ENCODE measurements around the gene CYP20A1. TPM values are rescaled to one million over a fixed set of nuclear protein-coding genes. Genes with fewer than 3 reads are reported as not detected.
"Not testable (repeated sequence)": the region's sequence is repeated elsewhere in the genome, so short reads cannot be mapped to it uniquely, and the experiment has no call there.

Gene CYP20A1
- total RNA-seq, 2 experiments from 2014 or later = 18.3 to 22.6 TPM

- no peak for DNase-seq
- Mint-ChIP-seq H3K4me1 (peaks cover 19% of the 10 kb centered on the region), H3K36me3 (peaks cover 2% of the 10 kb centered on the region), H3K27me3 (peaks cover 4% of the 10 kb centered on the region), H3K9me3 (no peaks in the 10 kb centered on the region), H3K27ac (no peak overlapping the region), H3K4me3 (no peak overlapping the region)
- POLR2A ChIA-PET = interaction anchor here (0.8 kb wide), 1 partner anchor 1156 kb away, joined by 3 read pairs; no protein-coding TSS in a partner anchor
- no peak for ATAC-seq (ENCODE audit: low read depth)
These were observed 87.5 kb downstream of the CYP20A1 start for GRCh38 chr2:203326356-203326755.

DNA sequence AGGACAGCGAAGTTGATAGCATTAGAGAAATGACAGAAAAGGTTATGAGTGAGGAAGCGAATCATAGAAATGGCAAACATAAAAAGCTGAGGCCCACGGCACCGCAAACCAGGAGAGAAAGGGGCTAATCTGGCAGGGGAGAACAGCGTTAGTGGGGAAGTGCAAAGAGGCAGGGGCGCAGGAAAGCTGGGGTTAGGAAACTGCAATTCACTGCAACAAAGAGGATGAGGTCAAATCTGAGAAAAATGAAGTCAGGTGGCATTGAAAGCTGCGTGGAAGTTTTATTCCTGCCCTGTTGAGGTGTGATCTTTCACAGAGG lies 88.7 kb downstream of the CYP20A1 start:
- Mint-ChIP-seq H3K4me1 (peaks cover 19% of the 10 kb centered on the region), H3K9me3 (no peaks in the 10 kb centered on the region), H3K36me3 (peaks cover 4% of the 10 kb centered on the region), H3K4me3 (peak overlapping the region; percentile 83), H3K27ac (peak overlapping the region; percentile 74), H3K27me3 (peaks cover 4% of the 10 kb centered on the region)
- DNase-seq (no peak), ATAC-seq (ENCODE audit: low read depth) (no peak)
- POLR2A ChIA-PET = interaction anchor here (2.1 kb wide), 1 partner anchor 88 kb away, joined by 14 read pairs; the partner anchor contains the start of gene CYP20A1

- DNase-seq = peak; percentile 77
- H3K27ac Mint-ChIP-seq = peak within 1 kb of the TSS; percentile 74
- peaks cover 19% of the 10 kb centered on the region for H3K4me1 Mint-ChIP-seq
- H3K4me3 Mint-ChIP-seq = peak within 1 kb of the TSS; percentile 92
- POLR2A ChIA-PET = interaction anchor here (0.6 to 2.1 kb wide), 2 partner anchors 89 to 848 kb away, joined by 7 to 14 read pairs; partner anchors contain the start of gene CYP20A1
- ATAC-seq (ENCODE audit: low read depth) = peak; percentile 58
- H3K27me3 Mint-ChIP-seq = peaks cover 4% of the 10 kb centered on the region
- no peaks in the 10 kb centered on the region for H3K9me3 Mint-ChIP-seq
- H3K36me3 Mint-ChIP-seq = peaks cover 4% of the 10 kb centered on the region
These were observed 89.3 kb downstream of the CYP20A1 start, which contains the start of gene ABI2 for GRCh38 chr2:203327901-203328759. Gene ABI2, plus strand, starts transcription at chr2:203328394. Its CDS starts 121 bp downstream, at chr2:203328515.

GRCh38 chr2:203328760-203329540 lies 90.1 kb downstream of the CYP20A1 start:
- POLR2A ChIA-PET = interaction anchor here (2.1 kb wide), 1 partner anchor 89 kb away, joined by 14 read pairs; the partner anchor contains the start of gene CYP20A1
- peak overlapping the region; percentile 14 for H3K27ac Mint-ChIP-seq
- peaks cover 4% of the 10 kb centered on the region for H3K27me3 Mint-ChIP-seq

GRCh38 chr2:203330434-203330833 lies 91.6 kb downstream of the CYP20A1 start:
- POLR2A ChIA-PET = no interaction called here
- H3K27ac Mint-ChIP-seq = no peak overlapping the region
- peak overlapping the region; percentile 90 for H3K4me3 Mint-ChIP-seq
- H3K36me3 Mint-ChIP-seq = peaks cover 4% of the 10 kb centered on the region
- H3K4me1 Mint-ChIP-seq = peaks cover 19% of the 10 kb centered on the region
- H3K9me3 Mint-ChIP-seq = no peaks in the 10 kb centered on the region
- ATAC-seq (ENCODE audit: low read depth) (no peak), DNase-seq (no peak)
- peaks cover 4% of the 10 kb centered on the region for H3K27me3 Mint-ChIP-seq

More at GRCh38 chr2:203328760-203329540, 90.1 kb downstream of the CYP20A1 start:
- Mint-ChIP-seq H3K9me3 (no peaks in the 10 kb centered on the region), H3K4me3 (peak overlapping the region; percentile 90), H3K4me1 (peaks cover 19% of the 10 kb centered on the region), H3K36me3 (peaks cover 4% of the 10 kb centered on the region)
- DNase-seq (peak; percentile 63), ATAC-seq (ENCODE audit: low read depth) (peak; percentile 56)

DNA sequence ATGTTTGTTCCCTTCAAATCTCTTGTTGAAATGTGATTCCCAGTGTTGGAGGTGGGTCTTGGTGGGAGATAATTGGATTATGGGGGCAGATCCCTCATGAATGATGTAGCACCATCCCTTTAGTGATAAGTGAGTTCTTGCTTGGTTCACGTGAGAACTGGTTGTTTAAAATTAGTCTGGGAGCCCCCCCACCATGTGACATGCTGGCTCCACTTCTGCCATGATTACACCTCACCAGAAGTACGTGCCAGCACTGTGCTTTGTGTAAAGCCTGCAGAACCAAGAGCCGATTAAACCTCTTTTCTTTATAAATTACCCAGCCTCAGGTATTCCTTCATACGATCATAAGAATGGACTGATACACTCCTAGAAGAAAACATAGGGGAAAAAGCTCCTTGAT lies 99.5 kb downstream of the CYP20A1 start:
- POLR2A ChIA-PET = no interaction called here
- peaks cover 23% of the 10 kb centered on the region for H3K36me3 Mint-ChIP-seq
- H3K4me1 Mint-ChIP-seq = peaks cover 2% of the 10 kb centered on the region
- H3K27me3 Mint-ChIP-seq = no peaks in the 10 kb centered on the region
- no peak overlapping the region for H3K27ac Mint-ChIP-seq
- ATAC-seq (ENCODE audit: low read depth) (no peak), DNase-seq (no peak)
- H3K9me3 Mint-ChIP-seq = no peaks in the 10 kb centered on the region
- no peak overlapping the region for H3K4me3 Mint-ChIP-seq

GRCh38 chr2:203340791-203341487 lies 102.1 kb downstream of the CYP20A1 start:
- Mint-ChIP-seq H3K27ac (no peak overlapping the region), H3K36me3 (peaks cover 32% of the 10 kb centered on the region), H3K9me3 (no peaks in the 10 kb centered on the region), H3K4me1 (peaks cover 2% of the 10 kb centered on the region), H3K4me3 (no peak overlapping the region), H3K27me3 (no peaks in the 10 kb centered on the region)
- no peak for ATAC-seq (ENCODE audit: low read depth)
- POLR2A ChIA-PET = no interaction called here
- DNase-seq = no peak

DNA sequence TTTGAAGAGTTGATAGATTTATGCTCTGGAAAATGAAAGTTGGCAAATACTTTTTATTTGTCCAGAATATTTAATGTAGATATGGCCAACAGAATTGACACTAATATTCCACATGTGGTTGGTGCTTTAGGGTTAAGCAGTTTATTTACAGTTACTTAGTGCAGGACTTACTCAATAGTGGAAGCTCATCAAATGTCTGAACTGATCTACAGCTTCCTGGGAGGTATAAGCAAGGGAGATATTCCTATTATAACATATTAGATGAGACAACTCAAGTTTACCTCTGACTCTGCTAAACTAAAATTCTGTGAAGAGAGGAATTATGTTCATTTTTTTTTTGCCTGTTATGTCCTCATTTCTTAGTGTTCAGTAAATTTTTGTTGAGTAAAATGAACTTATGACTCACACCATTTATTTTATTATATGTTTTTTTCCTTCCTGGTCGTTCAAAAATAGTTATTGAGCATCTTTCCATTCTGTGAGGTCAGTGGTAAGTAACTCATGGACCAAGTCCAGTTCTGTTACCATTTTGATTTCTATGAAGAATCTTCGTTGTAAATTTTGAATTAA lies 103.0 kb downstream of the CYP20A1 start:
- peaks cover 33% of the 10 kb centered on the region for H3K36me3 Mint-ChIP-seq
- no peak for DNase-seq
- H3K27ac Mint-ChIP-seq = no peak overlapping the region
- POLR2A ChIA-PET = no interaction called here
- ATAC-seq (ENCODE audit: low read depth) = no peak
- no peaks in the 10 kb centered on the region for H3K27me3 Mint-ChIP-seq
- H3K4me3 Mint-ChIP-seq = no peak overlapping the region
- peaks cover 2% of the 10 kb centered on the region for H3K4me1 Mint-ChIP-seq
- no peaks in the 10 kb centered on the region for H3K9me3 Mint-ChIP-seq

DNA sequence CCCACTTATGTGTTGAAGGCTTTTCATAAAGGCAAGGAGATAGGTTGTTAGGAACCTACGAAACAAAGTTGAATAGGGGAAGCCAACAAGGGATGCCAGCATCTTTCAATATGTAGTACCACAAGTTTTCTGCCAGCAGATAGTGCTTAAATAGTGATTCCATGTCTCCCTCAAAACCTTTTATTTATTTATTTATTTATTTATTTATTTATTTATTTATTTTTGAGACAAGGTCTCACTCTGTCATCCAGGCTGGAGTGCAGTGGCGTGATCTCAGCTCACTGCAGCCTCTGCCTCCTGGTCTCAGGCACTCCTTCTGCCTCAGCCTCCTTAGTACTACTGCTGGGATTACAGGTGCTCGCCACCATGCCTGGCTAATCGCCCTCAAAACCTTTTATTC lies 103.6 kb downstream of the CYP20A1 start:
- H3K27ac Mint-ChIP-seq; H3K4me1 Mint-ChIP-seq; POLR2A ChIA-PET; DNase-seq; H3K27me3 Mint-ChIP-seq; ATAC-seq (ENCODE audit: low read depth); H3K4me3 Mint-ChIP-seq; H3K9me3 Mint-ChIP-seq: not testable (repeated sequence)
- H3K36me3 Mint-ChIP-seq = peaks cover 32% of the 10 kb centered on the region

GRCh38 chr2:203344667-203345066 lies 105.8 kb downstream of the CYP20A1 start:
- no peaks in the 10 kb centered on the region for H3K9me3 Mint-ChIP-seq
- POLR2A ChIA-PET = no interaction called here
- H3K27ac Mint-ChIP-seq = no peak overlapping the region
- H3K36me3 Mint-ChIP-seq = peaks cover 27% of the 10 kb centered on the region
- DNase-seq (no peak), ATAC-seq (ENCODE audit: low read depth) (no peak)
- no peaks in the 10 kb centered on the region for H3K27me3 Mint-ChIP-seq
- no peaks in the 10 kb centered on the region for H3K4me1 Mint-ChIP-seq
- H3K4me3 Mint-ChIP-seq = no peak overlapping the region

DNA sequence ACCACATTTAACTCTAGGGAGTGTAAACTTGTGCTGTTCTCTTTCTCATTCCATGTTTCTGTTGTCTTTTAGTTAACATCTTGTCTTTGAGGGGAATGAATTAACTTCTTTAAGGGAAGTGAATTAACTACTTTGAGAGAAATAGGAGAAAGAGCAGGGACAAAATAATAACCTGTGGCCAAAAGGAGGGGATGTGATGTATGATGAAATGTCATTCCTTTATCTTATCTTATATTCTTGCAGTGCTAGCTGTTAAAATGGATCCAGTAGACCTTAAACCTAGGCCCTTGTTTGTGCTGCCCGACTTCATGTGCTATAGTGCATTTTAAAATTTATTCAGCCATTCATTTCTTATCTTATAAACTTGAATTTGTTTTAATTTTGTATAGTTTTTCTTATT lies 107.8 kb downstream of the CYP20A1 start:
- DNase-seq (no peak), ATAC-seq (ENCODE audit: low read depth) (no peak)
- Mint-ChIP-seq H3K27ac (no peak overlapping the region), H3K4me1 (no peaks in the 10 kb centered on the region), H3K4me3 (no peak overlapping the region), H3K9me3 (no peaks in the 10 kb centered on the region), H3K27me3 (no peaks in the 10 kb centered on the region), H3K36me3 (peaks cover 21% of the 10 kb centered on the region)
- POLR2A ChIA-PET = no interaction called here

DNA sequence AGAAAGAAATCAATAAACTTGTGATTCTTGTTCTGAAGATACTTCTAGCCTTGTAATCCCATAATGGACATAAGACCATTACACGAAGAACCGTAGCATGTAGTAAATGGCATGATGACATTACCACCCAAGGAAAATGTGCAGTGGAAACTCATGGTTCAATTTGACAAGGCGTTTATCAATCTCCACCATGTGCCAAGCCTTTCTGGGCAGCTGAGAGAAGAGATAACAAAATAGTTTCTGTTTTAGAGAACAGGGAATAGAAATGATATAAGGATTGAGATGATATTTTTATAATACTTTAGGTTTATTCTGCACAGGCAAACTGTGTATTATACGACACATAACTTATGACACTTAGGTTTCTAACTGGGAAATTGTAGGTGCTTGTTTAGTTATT lies 108.6 kb downstream of the CYP20A1 start:
- DNase-seq = no peak
- Mint-ChIP-seq H3K9me3 (no peaks in the 10 kb centered on the region), H3K4me3 (no peak overlapping the region), H3K27ac (no peak overlapping the region), H3K4me1 (no peaks in the 10 kb centered on the region), H3K27me3 (no peaks in the 10 kb centered on the region), H3K36me3 (peaks cover 19% of the 10 kb centered on the region)
- POLR2A ChIA-PET = no interaction called here
- no peak for ATAC-seq (ENCODE audit: low read depth)

Measured in activated naive CD8-positive, alpha-beta T cell treated with anti-CD3 and anti-CD28 coated beads, Interleukin-2, amount 10 ng/mL, durations not matched to agents 7 days and 5 days (primary cell).